SK-N-SH treated with all-trans-retinoic acid at 6 μM for 48 hours (cell line): ENCODE results near the gene CDC20.

ENCODE experiments used
- ATAC-seq: fragments of 200-7000 bp; cut with Tn5 transposase; 3 replicates; pipeline ENCODE4 v1.9.1; 2020; ENCODE audit warnings: mild to moderate bottlenecking, moderate library complexity
- ARNTL ChIP-seq: fragments of 450-650 bp; formaldehyde crosslinking; IDR thresholded peaks from 2 replicates; pipeline ENCODE4 v1.5.0; 2020; ENCODE audit warnings: low read depth, mild to moderate bottlenecking, moderate library complexity, borderline replicate concordance
- BACH2 ChIP-seq: fragments of 250-450 bp; sonication (Bioruptor Pico); IDR thresholded peaks from 2 replicates; pipeline ENCODE4 v1.9.0; 2021; ENCODE audit warnings: mild to moderate bottlenecking, borderline replicate concordance
- CSDC2 ChIP-seq: fragments of 250-450 bp; sonication (Bioruptor Pico); IDR thresholded peaks from 2 replicates; pipeline ENCODE4 v1.5.0; 2020; ENCODE audit warnings: mild to moderate bottlenecking, moderate library complexity
- CSRNP3 ChIP-seq: fragments of 250-450 bp; sonication (Bioruptor Pico); IDR thresholded peaks from 2 replicates; pipeline ENCODE4 v1.5.1; 2021; ENCODE audit warnings: mild to moderate bottlenecking, moderate library complexity
- GLIS3 ChIP-seq: fragments of 250-450 bp; sonication (Bioruptor Pico); IDR thresholded peaks from 2 replicates; pipeline ENCODE4 v1.5.0; 2020; ENCODE audit warnings: mild to moderate bottlenecking, moderate library complexity
- ISL1 ChIP-seq: fragments of 250-450 bp; sonication (Bioruptor Pico); IDR thresholded peaks from 2 replicates; pipeline ENCODE4 v2.1.2; 2022; ENCODE audit warnings: mild to moderate bottlenecking, moderate library complexity
- OSR1 ChIP-seq: fragments of 250-450 bp; sonication (Bioruptor Pico); IDR thresholded peaks from 2 replicates; pipeline ENCODE4 v1.8.0; 2022; ENCODE audit warnings: moderate library complexity, mild to moderate bottlenecking, inconsistent platforms
- PATZ1 ChIP-seq: fragments of 250-450 bp; sonication (Bioruptor Pico); IDR thresholded peaks from 2 replicates; pipeline ENCODE4 v1.8.0; 2020; ENCODE audit warnings: mild to moderate bottlenecking, moderate library complexity, borderline replicate concordance
- POU6F1 ChIP-seq: fragments of 250-450 bp; sonication (Bioruptor Pico); IDR thresholded peaks from 2 replicates; pipeline ENCODE4 v1.8.0; 2021; ENCODE audit warnings: low read depth, mild to moderate bottlenecking, moderate library complexity, borderline replicate concordance
- PPARA ChIP-seq: fragments of 250-450 bp; sonication (Bioruptor Pico); IDR thresholded peaks from 2 replicates; pipeline ENCODE4 v1.5.0; 2020; ENCODE audit warnings: mild to moderate bottlenecking, borderline replicate concordance
- SNAI2 ChIP-seq: fragments of 250-450 bp; sonication (Bioruptor Pico); IDR thresholded peaks from 2 replicates; pipeline ENCODE4 v1.5.0; 2020; ENCODE audit warnings: mild to moderate bottlenecking, moderate library complexity
- TOX ChIP-seq: fragments of 250-450 bp; sonication (Bioruptor Pico); IDR thresholded peaks from 2 replicates; pipeline ENCODE4 v1.8.0; 2021; ENCODE audit warnings: mild to moderate bottlenecking, moderate library complexity, borderline replicate concordance
- TSHZ2 ChIP-seq: fragments of 250-450 bp; sonication (Bioruptor Pico); IDR thresholded peaks from 2 replicates; pipeline ENCODE4 v1.5.0; 2020; ENCODE audit warnings: mild to moderate bottlenecking, moderate library complexity
- ZC3H10 ChIP-seq: fragments of 250-450 bp; sonication (Bioruptor Pico); IDR thresholded peaks from 2 replicates; pipeline ENCODE4 v1.5.1; 2021; ENCODE audit warnings: mild to moderate bottlenecking, moderate library complexity
- ZFP3 ChIP-seq: fragments of 250-450 bp; sonication (Bioruptor Pico); IDR thresholded peaks from 2 replicates; pipeline ENCODE4 v1.5.0; 2020; ENCODE audit warnings: mild to moderate bottlenecking, moderate library complexity
- ZNF70 ChIP-seq: fragments of 450-650 bp; formaldehyde crosslinking; IDR thresholded peaks from 2 replicates; pipeline ENCODE4 v1.5.0; 2020; ENCODE audit warnings: mild to moderate bottlenecking, moderate library complexity

CDC20 gene

GRCh38 chr1:43395523-43395922 is 36.7 kb downstream of the CDC20 start:
- no peak for TF ChIP-seq ZFP3 (CRISPR knock-in tag)
- no peak for TF ChIP-seq TSHZ2 (CRISPR knock-in tag)
- no peak for TF ChIP-seq PATZ1 (CRISPR knock-in tag)
- no peak for TF ChIP-seq BACH2 (CRISPR knock-in tag)
- TF ChIP-seq ZNF70 (CRISPR knock-in tag): no peak
- TF ChIP-seq POU6F1 (CRISPR knock-in tag): no peak
- no peak for TF ChIP-seq ZC3H10 (CRISPR knock-in tag)
- TF ChIP-seq TOX (CRISPR knock-in tag): no peak
- TF ChIP-seq CSDC2: no peak
- no peak for ATAC-seq

GRCh38 chr1:43396059-43396458 is 37.3 kb downstream of the CDC20 start:
- TF ChIP-seq SNAI2 (CRISPR knock-in tag) (no peak), ZFP3 (CRISPR knock-in tag) (no peak), ARNTL (no peak), GLIS3 (CRISPR knock-in tag) (no peak), ZNF70 (CRISPR knock-in tag) (no peak), OSR1 (CRISPR knock-in tag) (no peak), TOX (CRISPR knock-in tag) (no peak), CSRNP3 (CRISPR knock-in tag) (no peak), TSHZ2 (CRISPR knock-in tag) (no peak), PPARA (CRISPR knock-in tag) (no peak), POU6F1 (CRISPR knock-in tag) (no peak), ISL1 (CRISPR knock-in tag) (no peak), PATZ1 (CRISPR knock-in tag) (no peak), CSDC2 (no peak), ZC3H10 (CRISPR knock-in tag) (no peak)
- ATAC-seq: no peak
